Stimulated activated effector memory CD8-positive, alpha-beta T cell treated with anti-CD3 and anti-CD28 coated beads, Interleukin-12 subunit alpha, Interleukin-12 subunit beta, amount 100 ng/mL, for 72 hours (primary cell): ENCODE data around the gene RREB1.

Source experiments
- ATAC-seq: fragments of 150-1000 bp; cut with Tn5 transposase; 2 replicates; pipeline ENCODE4 v1.10.0; 2021
- DNase-seq, 2 donors: peaks; one replicate each; pipeline ENCODE4 v3.0.0; 2021 to 2022; ENCODE audit warnings: low spot score in 2 of 2
- H3K27ac Mint-ChIP-seq: one replicate; pipeline ENCODE4 v1.8.0; 2022; ENCODE audit warnings: mild to moderate bottlenecking, mixed read lengths
- H3K36me3 Mint-ChIP-seq: one replicate; pipeline ENCODE4 v1.8.0; 2022; ENCODE audit warnings: mild to moderate bottlenecking, mixed read lengths
- H3K4me1 Mint-ChIP-seq: one replicate; pipeline ENCODE4 v1.8.0; 2022; ENCODE audit warnings: mixed read lengths
- H3K4me3 Mint-ChIP-seq: one replicate; pipeline ENCODE4 v1.8.0; 2022; ENCODE audit warnings: mild to moderate bottlenecking, mixed read lengths
- H3K9me3 Mint-ChIP-seq: one replicate; pipeline ENCODE4 v1.8.0; 2022; ENCODE audit warnings: mixed read lengths

The RREB1 gene

DNA sequence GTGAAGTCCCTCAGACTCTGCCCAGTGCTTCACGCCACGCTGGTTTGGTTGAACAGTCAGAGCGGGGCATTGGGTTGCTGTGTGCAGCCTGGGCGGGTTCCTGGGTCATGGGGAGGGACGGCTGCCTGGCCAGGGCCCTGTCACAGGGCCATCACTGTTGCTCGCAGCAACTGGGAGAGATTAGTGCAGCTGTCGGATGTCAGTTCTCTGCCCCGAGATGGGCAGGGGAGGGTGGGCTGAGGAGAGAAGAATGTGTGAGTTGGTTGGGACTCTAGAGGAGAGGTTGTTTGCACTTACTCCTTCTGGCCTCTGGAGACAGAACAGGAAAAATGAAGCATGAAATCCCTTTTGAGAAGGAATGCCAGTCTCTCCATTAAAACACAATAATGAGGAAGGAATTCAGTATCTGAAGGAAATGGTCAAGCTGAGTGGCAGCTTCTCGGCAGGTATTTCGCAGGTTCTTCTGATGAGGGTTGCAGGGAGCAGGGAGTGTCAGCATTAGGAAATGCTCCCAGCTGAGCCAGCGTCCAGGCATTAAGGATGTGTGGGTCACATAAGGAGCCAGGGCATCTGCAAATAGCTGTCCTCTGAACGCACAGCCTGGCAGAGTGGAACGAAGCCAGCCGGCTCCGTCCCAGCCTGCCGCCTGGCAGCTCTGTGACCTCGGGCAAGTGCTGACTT is 109.3 kb downstream of the RREB1 start:
- Mint-ChIP-seq H3K9me3 (no peaks in the 10 kb centered on the region), H3K4me1 (no peaks in the 10 kb centered on the region), H3K27ac (peak overlapping the region; percentile 83), H3K36me3 (peaks cover 84% of the 10 kb centered on the region), H3K4me3 (no peak overlapping the region)
- ATAC-seq (no peak), DNase-seq (no peak)

DNA sequence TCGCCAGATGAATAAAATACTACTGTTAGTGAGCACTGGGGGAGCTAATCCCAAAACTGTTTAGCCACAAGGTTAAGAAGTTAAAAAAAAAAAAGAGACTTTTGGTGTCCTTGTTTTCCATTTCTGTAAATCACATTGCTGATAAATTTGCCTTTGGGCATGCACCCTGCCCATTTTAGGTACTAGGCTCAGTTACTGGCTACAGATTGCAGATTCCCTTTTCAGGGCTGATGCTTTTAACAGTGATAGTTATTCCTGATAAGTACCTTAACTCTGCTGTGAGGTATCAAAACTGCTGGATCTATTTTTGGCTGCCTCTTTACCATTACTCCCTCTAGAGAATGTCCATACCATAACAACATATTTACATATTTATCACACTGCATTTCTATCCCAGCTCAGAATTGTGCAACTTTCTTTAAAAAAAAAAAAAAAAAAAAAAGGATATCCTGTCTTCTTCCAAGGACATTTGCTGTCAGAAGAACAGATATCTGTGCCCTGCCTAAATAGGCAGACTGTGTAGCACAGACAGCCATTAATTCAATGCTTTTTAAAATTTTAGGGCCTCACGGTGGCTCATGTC is 110.7 kb downstream of the RREB1 start:
- Mint-ChIP-seq H3K36me3 (peaks cover 84% of the 10 kb centered on the region), H3K9me3 (no peaks in the 10 kb centered on the region), H3K4me3 (no peak overlapping the region), H3K4me1 (no peaks in the 10 kb centered on the region), H3K27ac (no peak overlapping the region)
- ATAC-seq (no peak), DNase-seq (no peak)

GRCh38 chr6:7219310-7219709 is 111.5 kb downstream of the RREB1 start:
- H3K36me3 Mint-ChIP-seq: peaks cover 84% of the 10 kb centered on the region
- H3K9me3 Mint-ChIP-seq: no peaks in the 10 kb centered on the region
- H3K4me1 Mint-ChIP-seq: no peaks in the 10 kb centered on the region
- peak overlapping the region; percentile 68 for H3K27ac Mint-ChIP-seq
- no peak overlapping the region for H3K4me3 Mint-ChIP-seq
- DNase-seq: no peak
- ATAC-seq: peak; percentile 72

DNA sequence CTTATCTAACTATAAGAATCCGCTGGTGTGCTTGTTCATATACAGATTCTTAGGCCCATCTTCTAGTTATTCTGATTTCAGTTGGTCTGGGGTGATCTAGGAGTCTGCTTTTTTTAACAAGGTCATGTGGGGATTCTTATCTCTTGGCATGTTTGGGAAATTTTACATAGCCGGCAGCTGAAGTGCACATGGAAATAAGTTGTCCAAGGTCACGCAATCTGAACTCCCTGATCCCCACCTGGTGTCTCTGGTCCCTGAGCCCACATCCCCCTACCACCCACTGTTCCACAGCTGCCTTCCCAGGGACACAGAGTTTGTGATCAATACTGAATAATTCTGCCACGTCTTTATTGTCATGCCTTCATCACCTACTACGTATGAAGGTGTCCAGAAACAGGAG is 114.4 kb downstream of the RREB1 start:
- Mint-ChIP-seq H3K4me3 (no peak overlapping the region), H3K27ac (peak overlapping the region; percentile 61), H3K36me3 (peaks cover 81% of the 10 kb centered on the region), H3K9me3 (no peaks in the 10 kb centered on the region), H3K4me1 (no peaks in the 10 kb centered on the region)
- DNase-seq: no peak
- no peak for ATAC-seq

DNA sequence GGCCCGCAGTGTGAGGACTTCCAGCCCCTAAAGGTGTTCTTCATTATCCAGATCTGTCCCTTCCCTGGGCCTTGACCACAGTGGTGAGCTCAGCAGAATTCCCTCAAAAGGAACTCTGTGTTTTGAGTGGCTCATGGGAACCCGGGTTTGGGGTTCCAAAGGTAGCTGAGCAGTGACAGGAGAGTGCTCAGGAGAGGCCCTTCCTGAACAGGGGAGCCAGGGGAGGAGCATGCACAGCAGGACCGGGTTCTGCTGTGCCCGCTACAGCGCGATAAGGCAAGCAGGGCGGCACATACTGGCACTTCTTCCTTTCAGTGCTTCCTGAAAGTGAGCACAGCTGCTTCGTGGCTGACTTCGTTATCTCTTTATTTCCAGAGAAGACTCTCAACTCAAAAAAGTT is 117.0 kb downstream of the RREB1 start:
- Mint-ChIP-seq H3K9me3 (no peaks in the 10 kb centered on the region), H3K4me1 (no peaks in the 10 kb centered on the region), H3K27ac (no peak overlapping the region), H3K36me3 (peaks cover 96% of the 10 kb centered on the region), H3K4me3 (no peak overlapping the region)
- ATAC-seq (no peak), DNase-seq (no peak)

GRCh38 chr6:7228662-7229375 is 121.1 kb downstream of the RREB1 start:
- Mint-ChIP-seq H3K36me3 (peaks cover 91% of the 10 kb centered on the region), H3K27ac (no peak overlapping the region), H3K4me3 (no peak overlapping the region), H3K9me3 (no peaks in the 10 kb centered on the region), H3K4me1 (peaks cover 8% of the 10 kb centered on the region)
- DNase-seq (no peak), ATAC-seq (no peak)

GRCh38 chr6:7229376-7230326 is 121.9 kb downstream of the RREB1 start:
- no peaks in the 10 kb centered on the region for H3K9me3 Mint-ChIP-seq
- DNase-seq (no peak), ATAC-seq (no peak)
- no peak overlapping the region for H3K4me3 Mint-ChIP-seq
- peaks cover 13% of the 10 kb centered on the region for H3K4me1 Mint-ChIP-seq
- no peak overlapping the region for H3K27ac Mint-ChIP-seq
- peaks cover 85% of the 10 kb centered on the region for H3K36me3 Mint-ChIP-seq

- Mint-ChIP-seq H3K9me3 (no peaks in the 10 kb centered on the region), H3K36me3 (peaks cover 85% of the 10 kb centered on the region), H3K4me3 (no peak overlapping the region), H3K27ac (no peak overlapping the region), H3K4me1 (peaks cover 17% of the 10 kb centered on the region)
- DNase-seq: no peak
- ATAC-seq: no peak
These were observed 122.5 kb downstream of the RREB1 start for GRCh38 chr6:7230327-7230691.

GRCh38 chr6:7230956-7231713 is 123.4 kb downstream of the RREB1 start:
- H3K27ac Mint-ChIP-seq: no peak overlapping the region
- peaks cover 85% of the 10 kb centered on the region for H3K36me3 Mint-ChIP-seq
- DNase-seq: no peak
- no peaks in the 10 kb centered on the region for H3K9me3 Mint-ChIP-seq
- no peak overlapping the region for H3K4me3 Mint-ChIP-seq
- H3K4me1 Mint-ChIP-seq: peaks cover 21% of the 10 kb centered on the region
- no peak for ATAC-seq

DNA sequence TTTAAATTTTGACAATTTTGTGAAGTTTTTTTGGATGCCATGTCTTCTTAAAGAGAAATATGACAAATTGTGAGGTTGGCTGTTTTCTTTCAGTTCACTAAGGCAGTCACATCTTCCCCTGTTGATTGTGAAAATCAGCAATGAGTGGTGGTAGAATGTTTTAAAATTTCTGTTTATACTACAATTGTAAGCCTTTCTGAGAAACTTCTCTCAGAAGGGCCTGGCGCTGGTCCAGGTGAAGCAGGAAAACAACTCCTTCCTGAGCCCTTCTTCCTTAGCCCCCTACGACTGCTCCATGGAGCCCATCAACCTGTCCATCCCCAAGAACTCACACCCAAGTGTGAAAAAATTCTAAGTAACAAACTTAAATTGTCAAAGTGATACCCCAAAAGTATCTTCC is 124.6 kb downstream of the RREB1 start:
- H3K9me3 Mint-ChIP-seq: no peaks in the 10 kb centered on the region
- H3K4me3 Mint-ChIP-seq: no peak overlapping the region
- H3K4me1 Mint-ChIP-seq: peaks cover 24% of the 10 kb centered on the region
- peaks cover 81% of the 10 kb centered on the region for H3K36me3 Mint-ChIP-seq
- DNase-seq (no peak), ATAC-seq (no peak)
- no peak overlapping the region for H3K27ac Mint-ChIP-seq

GRCh38 chr6:7234547-7234946 is 126.8 kb downstream of the RREB1 start:
- H3K9me3 Mint-ChIP-seq: no peaks in the 10 kb centered on the region
- no peak overlapping the region for H3K4me3 Mint-ChIP-seq
- DNase-seq (no peak), ATAC-seq (no peak)
- H3K36me3 Mint-ChIP-seq: peaks cover 60% of the 10 kb centered on the region
- peak overlapping the region; percentile 84 for H3K27ac Mint-ChIP-seq
- H3K4me1 Mint-ChIP-seq: peaks cover 24% of the 10 kb centered on the region

DNA sequence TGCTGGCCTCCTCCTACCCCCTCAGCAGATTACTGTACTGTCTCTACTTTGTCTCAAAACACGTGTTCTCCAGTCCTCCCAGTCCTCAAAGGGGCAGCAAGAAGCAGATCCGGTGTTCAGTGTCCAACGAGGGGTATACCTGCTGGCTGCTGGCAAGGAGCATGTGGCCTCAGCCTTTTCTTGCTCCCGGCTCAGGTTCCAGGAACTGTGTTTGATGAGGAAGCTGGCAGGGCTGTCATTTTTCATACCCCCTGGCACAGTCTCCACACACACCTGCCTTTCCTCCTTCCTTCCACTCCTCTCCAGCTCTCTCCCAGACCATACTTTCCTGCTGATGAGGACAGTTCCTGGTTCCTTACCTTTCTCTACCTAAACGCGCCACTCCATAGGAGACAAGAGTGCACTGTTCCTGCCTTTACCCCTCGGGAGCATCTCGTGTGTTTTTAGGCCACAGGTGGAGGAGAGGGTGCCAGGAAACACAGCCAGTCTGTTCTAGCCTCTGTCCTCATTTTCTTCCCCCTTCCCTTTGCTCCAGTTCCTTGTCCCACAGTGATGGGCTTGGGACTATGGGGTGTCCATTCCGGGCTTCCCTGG is 128.0 kb downstream of the RREB1 start:
- no peaks in the 10 kb centered on the region for H3K9me3 Mint-ChIP-seq
- DNase-seq: no peak
- peaks cover 24% of the 10 kb centered on the region for H3K4me1 Mint-ChIP-seq
- no peak for ATAC-seq
- H3K36me3 Mint-ChIP-seq: peaks cover 66% of the 10 kb centered on the region
- peak overlapping the region; percentile 68 for H3K27ac Mint-ChIP-seq
- no peak overlapping the region for H3K4me3 Mint-ChIP-seq

DNA sequence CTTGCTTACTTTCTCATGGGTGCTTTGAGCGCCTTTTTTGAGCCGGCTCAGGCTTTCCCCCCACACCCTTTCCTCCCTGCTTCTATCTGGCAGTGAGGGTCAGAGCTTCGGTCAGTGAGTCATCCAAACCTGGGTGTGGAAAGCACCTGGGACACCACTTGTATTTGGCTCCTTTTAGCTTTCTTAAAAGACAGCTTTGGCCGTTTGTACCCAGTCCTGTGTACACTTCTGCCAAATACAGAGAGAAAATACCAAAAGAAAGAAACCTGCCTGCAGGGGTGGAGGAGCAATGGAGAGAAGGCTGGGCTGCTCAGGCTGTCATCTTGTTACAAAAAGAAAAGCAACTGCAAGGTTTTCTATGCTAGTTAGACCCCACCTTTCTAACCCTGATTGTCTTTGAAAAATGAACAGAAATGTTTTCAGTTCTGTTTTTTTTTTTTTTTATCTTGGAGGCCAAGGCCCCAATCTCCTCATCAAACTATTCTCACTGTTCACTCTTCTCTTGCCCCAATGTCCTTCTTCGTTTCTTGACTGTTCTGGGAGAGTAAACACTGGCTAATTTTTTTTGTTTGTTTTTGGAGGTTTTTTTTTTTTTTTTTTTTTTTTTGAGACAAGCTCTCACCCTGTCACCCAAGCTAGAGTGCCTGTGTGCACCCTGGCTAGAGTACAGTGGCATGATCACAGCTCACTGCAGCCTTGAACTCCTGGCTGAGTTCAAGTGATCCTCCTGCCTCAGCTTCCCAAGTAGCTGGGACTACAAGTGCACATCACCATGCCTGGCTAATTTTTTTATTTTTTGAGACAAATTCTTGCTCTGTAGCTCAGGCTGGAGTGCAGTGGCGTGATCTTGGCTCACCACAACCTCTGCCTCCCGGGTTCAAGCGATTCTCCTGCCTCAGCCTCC is 128.8 kb downstream of the RREB1 start:
- H3K36me3 Mint-ChIP-seq: peaks cover 63% of the 10 kb centered on the region
- H3K4me3 Mint-ChIP-seq: no peak overlapping the region
- H3K4me1 Mint-ChIP-seq: peaks cover 24% of the 10 kb centered on the region
- DNase-seq (no peak), ATAC-seq (peak; percentile 40)
- no peaks in the 10 kb centered on the region for H3K9me3 Mint-ChIP-seq
- H3K27ac Mint-ChIP-seq: peak overlapping the region; percentile 68
